GM12878 (cell line): ENCODE measurements around the gene TFB1M.

Experiments used
- EZH2 ChIP-seq: IDR thresholded peaks from 2 replicates; pipeline ENCODE4 v1.6.1; 2012; ENCODE audit warnings: low read depth, mild to moderate bottlenecking, control low read depth, inconsistent platforms, low read length, borderline replicate concordance; ENCODE audit not compliant: control insufficient read depth
- FOS ChIP-seq: IDR thresholded peaks from 3 replicates; pipeline ENCODE4 v1.6.1; 2011; ENCODE audit warnings: borderline replicate concordance; ENCODE audit not compliant: insufficient read length; ENCODE audit errors: extremely low read depth
- GABPA ChIP-seq: IDR thresholded peaks from 2 replicates; pipeline ENCODE4 v1.6.1; 2014; ENCODE audit warnings: antibody characterized with exemption, low read depth, mild to moderate bottlenecking, inconsistent platforms
- MTA3 ChIP-seq: IDR thresholded peaks from 2 replicates; pipeline ENCODE4 v1.6.1; 2012; ENCODE audit warnings: low read length, inconsistent platforms, borderline replicate concordance
- POLR2A ChIP-seq: IDR thresholded peaks from 2 replicates; pipeline ENCODE4 v1.6.1; 2011; ENCODE audit warnings: low read depth, mild to moderate bottlenecking, low read length
- RFX5 ChIP-seq: IDR thresholded peaks from 2 replicates; pipeline ENCODE4 v1.6.1; 2011; ENCODE audit warnings: low read depth, low read length, improper control_type of control experiment
- SMAD1 ChIP-seq: fragments of 450-650 bp; IDR thresholded peaks from 2 replicates; pipeline ENCODE4 v1.6.1; 2018; ENCODE audit warnings: mild to moderate bottlenecking, low read depth; ENCODE audit not compliant: partially characterized antibody
- SP1 ChIP-seq: IDR thresholded peaks from one replicate; pipeline ENCODE4 v1.6.1; 2011; ENCODE audit warnings: low read depth, low read length
- ZNF274 ChIP-seq: IDR thresholded peaks from one replicate; pipeline ENCODE4 v1.8.0; 2011; ENCODE audit not compliant: insufficient read length, insufficient read depth
- TF ChIP-seq, protein P1 (sequence below): fragments of 450-650 bp; IDR thresholded peaks from 2 replicates; pipeline ENCODE4 v1.6.1; 2018; ENCODE audit warnings: mild to moderate bottlenecking, low read depth, moderate library complexity; ENCODE audit not compliant: partially characterized antibody
- TF ChIP-seq, protein P2 (sequence below), 3 experiments: IDR thresholded peaks in 2 of 3; conservative IDR thresholded peaks in 1 of 3; 2 replicates each; pipeline ENCODE4 v1.5.1; 2011; ENCODE audit warnings: low read depth in 3 of 3, low read length in 3 of 3, mild to moderate bottlenecking in 3 of 3, control low read depth in 2 of 3, moderate library complexity in 2 of 3, inconsistent platforms in 1 of 3, mixed read lengths in 1 of 3; ENCODE audit not compliant: control insufficient read depth in 2 of 3, insufficient read depth in 1 of 3; ENCODE audit errors: extremely low read depth in 1 of 3
- TF ChIP-seq, protein P3 (sequence below): fragments of 450-650 bp; IDR thresholded peaks from 2 replicates; pipeline ENCODE4 v1.6.1; 2014; ENCODE audit warnings: mild to moderate bottlenecking
- TF ChIP-seq, protein P4 (sequence below): fragments of 450-650 bp; IDR thresholded peaks from 2 replicates; pipeline ENCODE4 v1.6.1; 2017; ENCODE audit warnings: low read depth, mild to moderate bottlenecking, moderate library complexity
- TF ChIP-seq, protein P5 (sequence below): fragments of 450-650 bp; IDR thresholded peaks from 2 replicates; pipeline ENCODE4 v1.6.1; 2017; ENCODE audit warnings: antibody characterized with exemption, mild to moderate bottlenecking, moderate library complexity

DNA sequence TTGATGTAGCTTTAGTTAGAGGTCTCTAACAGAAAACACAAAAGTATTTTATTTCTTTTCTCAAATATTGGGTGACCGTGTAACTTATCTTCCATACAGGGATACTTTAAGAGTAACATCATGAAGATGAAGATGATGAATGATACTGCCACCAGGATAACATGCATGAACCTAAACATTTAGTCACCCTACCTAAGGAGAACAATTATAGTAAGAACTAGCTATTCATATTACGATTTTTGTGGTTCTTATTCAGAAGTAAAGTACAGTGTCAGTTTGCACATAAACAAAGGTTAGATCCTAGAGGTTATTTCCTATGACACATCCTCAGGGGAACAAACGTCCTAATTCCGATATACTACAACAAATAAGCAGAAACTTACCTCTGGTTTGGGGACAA lies 29.5 kb downstream of the TFB1M start:
- TF ChIP-seq, protein P1, sequence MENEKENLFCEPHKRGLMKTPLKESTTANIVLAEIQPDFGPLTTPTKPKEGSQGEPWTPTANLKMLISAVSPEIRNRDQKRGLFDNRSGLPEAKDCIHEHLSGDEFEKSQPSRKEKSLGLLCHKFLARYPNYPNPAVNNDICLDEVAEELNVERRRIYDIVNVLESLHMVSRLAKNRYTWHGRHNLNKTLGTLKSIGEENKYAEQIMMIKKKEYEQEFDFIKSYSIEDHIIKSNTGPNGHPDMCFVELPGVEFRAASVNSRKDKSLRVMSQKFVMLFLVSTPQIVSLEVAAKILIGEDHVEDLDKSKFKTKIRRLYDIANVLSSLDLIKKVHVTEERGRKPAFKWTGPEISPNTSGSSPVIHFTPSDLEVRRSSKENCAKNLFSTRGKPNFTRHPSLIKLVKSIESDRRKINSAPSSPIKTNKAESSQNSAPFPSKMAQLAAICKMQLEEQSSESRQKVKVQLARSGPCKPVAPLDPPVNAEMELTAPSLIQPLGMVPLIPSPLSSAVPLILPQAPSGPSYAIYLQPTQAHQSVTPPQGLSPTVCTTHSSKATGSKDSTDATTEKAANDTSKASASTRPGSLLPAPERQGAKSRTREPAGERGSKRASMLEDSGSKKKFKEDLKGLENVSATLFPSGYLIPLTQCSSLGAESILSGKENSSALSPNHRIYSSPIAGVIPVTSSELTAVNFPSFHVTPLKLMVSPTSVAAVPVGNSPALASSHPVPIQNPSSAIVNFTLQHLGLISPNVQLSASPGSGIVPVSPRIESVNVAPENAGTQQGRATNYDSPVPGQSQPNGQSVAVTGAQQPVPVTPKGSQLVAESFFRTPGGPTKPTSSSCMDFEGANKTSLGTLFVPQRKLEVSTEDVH: no peak
- TF ChIP-seq SP1 (no peak), EZH2 (no peak), POLR2A (no peak), MTA3 (no peak), GABPA (no peak), SMAD1 (no peak), RFX5 (no peak), ZNF274 (no peak), FOS (no peak)
- TF ChIP-seq, protein P2, sequence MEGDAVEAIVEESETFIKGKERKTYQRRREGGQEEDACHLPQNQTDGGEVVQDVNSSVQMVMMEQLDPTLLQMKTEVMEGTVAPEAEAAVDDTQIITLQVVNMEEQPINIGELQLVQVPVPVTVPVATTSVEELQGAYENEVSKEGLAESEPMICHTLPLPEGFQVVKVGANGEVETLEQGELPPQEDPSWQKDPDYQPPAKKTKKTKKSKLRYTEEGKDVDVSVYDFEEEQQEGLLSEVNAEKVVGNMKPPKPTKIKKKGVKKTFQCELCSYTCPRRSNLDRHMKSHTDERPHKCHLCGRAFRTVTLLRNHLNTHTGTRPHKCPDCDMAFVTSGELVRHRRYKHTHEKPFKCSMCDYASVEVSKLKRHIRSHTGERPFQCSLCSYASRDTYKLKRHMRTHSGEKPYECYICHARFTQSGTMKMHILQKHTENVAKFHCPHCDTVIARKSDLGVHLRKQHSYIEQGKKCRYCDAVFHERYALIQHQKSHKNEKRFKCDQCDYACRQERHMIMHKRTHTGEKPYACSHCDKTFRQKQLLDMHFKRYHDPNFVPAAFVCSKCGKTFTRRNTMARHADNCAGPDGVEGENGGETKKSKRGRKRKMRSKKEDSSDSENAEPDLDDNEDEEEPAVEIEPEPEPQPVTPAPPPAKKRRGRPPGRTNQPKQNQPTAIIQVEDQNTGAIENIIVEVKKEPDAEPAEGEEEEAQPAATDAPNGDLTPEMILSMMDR (IDR thresholded peaks at IDR 0.05 in 2 of 3, conservative IDR thresholded peaks at IDR 0.05 in 1 of 3; ENCODE audit: control insufficient read depth in 2 of 3, extremely low read depth in 1 of 3, insufficient read depth in 1 of 3, low read depth in 3 of 3, low read length in 3 of 3): no peak
- TF ChIP-seq, protein P3, sequence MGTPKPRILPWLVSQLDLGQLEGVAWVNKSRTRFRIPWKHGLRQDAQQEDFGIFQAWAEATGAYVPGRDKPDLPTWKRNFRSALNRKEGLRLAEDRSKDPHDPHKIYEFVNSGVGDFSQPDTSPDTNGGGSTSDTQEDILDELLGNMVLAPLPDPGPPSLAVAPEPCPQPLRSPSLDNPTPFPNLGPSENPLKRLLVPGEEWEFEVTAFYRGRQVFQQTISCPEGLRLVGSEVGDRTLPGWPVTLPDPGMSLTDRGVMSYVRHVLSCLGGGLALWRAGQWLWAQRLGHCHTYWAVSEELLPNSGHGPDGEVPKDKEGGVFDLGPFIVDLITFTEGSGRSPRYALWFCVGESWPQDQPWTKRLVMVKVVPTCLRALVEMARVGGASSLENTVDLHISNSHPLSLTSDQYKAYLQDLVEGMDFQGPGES: no peak
- TF ChIP-seq, protein P4, sequence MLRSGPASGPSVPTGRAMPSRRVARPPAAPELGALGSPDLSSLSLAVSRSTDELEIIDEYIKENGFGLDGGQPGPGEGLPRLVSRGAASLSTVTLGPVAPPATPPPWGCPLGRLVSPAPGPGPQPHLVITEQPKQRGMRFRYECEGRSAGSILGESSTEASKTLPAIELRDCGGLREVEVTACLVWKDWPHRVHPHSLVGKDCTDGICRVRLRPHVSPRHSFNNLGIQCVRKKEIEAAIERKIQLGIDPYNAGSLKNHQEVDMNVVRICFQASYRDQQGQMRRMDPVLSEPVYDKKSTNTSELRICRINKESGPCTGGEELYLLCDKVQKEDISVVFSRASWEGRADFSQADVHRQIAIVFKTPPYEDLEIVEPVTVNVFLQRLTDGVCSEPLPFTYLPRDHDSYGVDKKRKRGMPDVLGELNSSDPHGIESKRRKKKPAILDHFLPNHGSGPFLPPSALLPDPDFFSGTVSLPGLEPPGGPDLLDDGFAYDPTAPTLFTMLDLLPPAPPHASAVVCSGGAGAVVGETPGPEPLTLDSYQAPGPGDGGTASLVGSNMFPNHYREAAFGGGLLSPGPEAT: no peak
- TF ChIP-seq, protein P5, sequence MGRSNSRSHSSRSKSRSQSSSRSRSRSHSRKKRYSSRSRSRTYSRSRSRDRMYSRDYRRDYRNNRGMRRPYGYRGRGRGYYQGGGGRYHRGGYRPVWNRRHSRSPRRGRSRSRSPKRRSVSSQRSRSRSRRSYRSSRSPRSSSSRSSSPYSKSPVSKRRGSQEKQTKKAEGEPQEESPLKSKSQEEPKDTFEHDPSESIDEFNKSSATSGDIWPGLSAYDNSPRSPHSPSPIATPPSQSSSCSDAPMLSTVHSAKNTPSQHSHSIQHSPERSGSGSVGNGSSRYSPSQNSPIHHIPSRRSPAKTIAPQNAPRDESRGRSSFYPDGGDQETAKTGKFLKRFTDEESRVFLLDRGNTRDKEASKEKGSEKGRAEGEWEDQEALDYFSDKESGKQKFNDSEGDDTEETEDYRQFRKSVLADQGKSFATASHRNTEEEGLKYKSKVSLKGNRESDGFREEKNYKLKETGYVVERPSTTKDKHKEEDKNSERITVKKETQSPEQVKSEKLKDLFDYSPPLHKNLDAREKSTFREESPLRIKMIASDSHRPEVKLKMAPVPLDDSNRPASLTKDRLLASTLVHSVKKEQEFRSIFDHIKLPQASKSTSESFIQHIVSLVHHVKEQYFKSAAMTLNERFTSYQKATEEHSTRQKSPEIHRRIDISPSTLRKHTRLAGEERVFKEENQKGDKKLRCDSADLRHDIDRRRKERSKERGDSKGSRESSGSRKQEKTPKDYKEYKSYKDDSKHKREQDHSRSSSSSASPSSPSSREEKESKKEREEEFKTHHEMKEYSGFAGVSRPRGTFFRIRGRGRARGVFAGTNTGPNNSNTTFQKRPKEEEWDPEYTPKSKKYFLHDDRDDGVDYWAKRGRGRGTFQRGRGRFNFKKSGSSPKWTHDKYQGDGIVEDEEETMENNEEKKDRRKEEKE: no peak
